Measurements from ENCODE around the gene PLA2G6.

GRCh38 chr22:38177926-38178604, 3.6 kb downstream of the PLA2G6 start:
- TF ChIP-seq EP300 (IDR thresholded peaks at IDR 0.05) = peak in 2 of 4 donors; percentile 63 to 85
- TF ChIP-seq CTCF (IDR thresholded peaks at IDR 0.05) = no peak

Measured in upper lobe of left lung (tissue), 4 donors.